Measurements from ENCODE around the gene CNGA3.

CNGA3 gene

GRCh38 chr2:98343285-98343684 lies 3.0 kb upstream of the CNGA3 start:
- TF ChIP-seq CTCF (conservative IDR thresholded peaks at IDR 0.05; ENCODE audit: control insufficient read depth, insufficient read depth, low read depth, low read length) = no peak
- DNase-seq (ENCODE audit: low read depth) = no peak
- no peak overlapping the region for H3K4me3 ChIP-seq (ENCODE audit: control insufficient read depth, low read depth, low read length)

GRCh38 chr2:98347298-98348065 lies 1.2 kb downstream of the CNGA3 start:
- TF ChIP-seq CTCF (conservative IDR thresholded peaks at IDR 0.05; ENCODE audit: control insufficient read depth, insufficient read depth, low read depth, low read length) = no peak
- no peak for DNase-seq (ENCODE audit: low read depth)
- no peak overlapping the region for H3K4me3 ChIP-seq (ENCODE audit: control insufficient read depth, low read depth, low read length)

- DNase-seq (ENCODE audit: low read depth) = no peak
- no peak overlapping the region for H3K4me3 ChIP-seq (ENCODE audit: control insufficient read depth, low read depth, low read length)
- no peak for TF ChIP-seq CTCF (conservative IDR thresholded peaks at IDR 0.05; ENCODE audit: control insufficient read depth, insufficient read depth, low read depth, low read length)
Observed at GRCh38 chr2:98348066-98348561, 1.9 kb downstream of the CNGA3 start.

- TF ChIP-seq CTCF (conservative IDR thresholded peaks at IDR 0.05; ENCODE audit: control insufficient read depth, insufficient read depth, low read depth, low read length) = no peak
- no peak for DNase-seq (ENCODE audit: low read depth)
- H3K4me3 ChIP-seq (ENCODE audit: control insufficient read depth, low read depth, low read length) = no peak overlapping the region
Observed at GRCh38 chr2:98350411-98350810, 4.2 kb downstream of the CNGA3 start.

- no peak overlapping the region for H3K4me3 ChIP-seq (ENCODE audit: control insufficient read depth, low read depth, low read length)
- DNase-seq (ENCODE audit: low read depth) = no peak
- TF ChIP-seq CTCF (conservative IDR thresholded peaks at IDR 0.05; ENCODE audit: control insufficient read depth, insufficient read depth, low read depth, low read length) = no peak
Observed at GRCh38 chr2:98355881-98356280, 9.6 kb downstream of the CNGA3 start.

GRCh38 chr2:98356729-98357128 lies 10.5 kb downstream of the CNGA3 start:
- TF ChIP-seq CTCF (conservative IDR thresholded peaks at IDR 0.05; ENCODE audit: control insufficient read depth, insufficient read depth, low read depth, low read length) = no peak
- H3K4me3 ChIP-seq (ENCODE audit: control insufficient read depth, low read depth, low read length) = no peak overlapping the region
- DNase-seq (ENCODE audit: low read depth) = no peak

All from fibroblast of mammary gland (primary cell).